ENCODE results near the gene MFSD11.
"Not testable (repeated sequence)": the region's sequence is repeated elsewhere in the genome, so short reads cannot be mapped to it uniquely, and the experiment has no call there.

The MFSD11 gene

GRCh38 chr17:76707985-76708807 is 29.7 kb upstream of the MFSD11 start:
- DNase-seq (ENCODE audit: low spot score), result peak; percentile 82

DNA sequence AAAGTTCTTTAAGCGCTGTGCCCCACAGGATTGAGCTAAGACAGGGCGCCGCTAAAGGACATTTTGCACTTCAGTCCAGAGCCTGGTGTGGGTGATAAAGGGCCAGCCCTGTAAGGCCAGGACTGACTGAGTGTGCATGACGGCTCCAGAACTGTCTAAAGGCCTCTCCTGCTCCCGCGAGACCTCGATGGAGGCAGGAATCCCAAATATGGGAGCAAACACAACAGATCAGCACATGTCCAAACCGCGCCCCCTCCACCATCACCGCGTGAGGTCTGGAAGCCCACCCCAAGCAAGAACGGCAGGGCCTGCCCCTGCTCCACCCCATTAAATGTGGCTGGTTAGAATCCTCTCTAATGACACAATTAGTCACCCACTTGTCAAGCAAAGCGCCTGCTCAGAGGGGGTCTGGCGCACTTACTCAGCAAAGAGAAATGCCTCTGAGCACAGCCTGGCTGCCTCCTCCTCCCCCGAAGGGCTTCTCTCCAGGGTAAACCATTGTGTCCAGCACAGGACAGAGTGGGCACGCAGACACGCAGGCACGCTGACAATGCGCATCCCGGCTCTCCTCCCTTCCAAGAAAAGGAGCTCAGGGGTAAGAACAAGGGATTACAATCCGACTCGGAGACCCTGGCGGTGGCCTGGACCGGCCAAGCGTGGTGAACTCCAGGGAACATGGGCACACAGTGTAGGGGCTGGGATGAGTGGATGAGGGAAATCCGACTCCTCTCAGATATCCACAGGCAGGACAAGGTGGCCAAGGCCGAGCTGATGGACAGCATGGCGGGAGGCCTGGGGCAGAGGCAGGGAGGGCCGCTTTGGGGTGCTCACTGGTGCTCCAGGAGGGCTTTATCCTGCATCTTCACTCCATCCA is 28.6 kb upstream of the MFSD11 start:
- peak; percentile 97 for DNase-seq (ENCODE audit: low spot score)

GRCh38 chr17:76709951-76710862 is 27.7 kb upstream of the MFSD11 start:
- not testable (repeated sequence) for DNase-seq (ENCODE audit: low spot score)

DNA sequence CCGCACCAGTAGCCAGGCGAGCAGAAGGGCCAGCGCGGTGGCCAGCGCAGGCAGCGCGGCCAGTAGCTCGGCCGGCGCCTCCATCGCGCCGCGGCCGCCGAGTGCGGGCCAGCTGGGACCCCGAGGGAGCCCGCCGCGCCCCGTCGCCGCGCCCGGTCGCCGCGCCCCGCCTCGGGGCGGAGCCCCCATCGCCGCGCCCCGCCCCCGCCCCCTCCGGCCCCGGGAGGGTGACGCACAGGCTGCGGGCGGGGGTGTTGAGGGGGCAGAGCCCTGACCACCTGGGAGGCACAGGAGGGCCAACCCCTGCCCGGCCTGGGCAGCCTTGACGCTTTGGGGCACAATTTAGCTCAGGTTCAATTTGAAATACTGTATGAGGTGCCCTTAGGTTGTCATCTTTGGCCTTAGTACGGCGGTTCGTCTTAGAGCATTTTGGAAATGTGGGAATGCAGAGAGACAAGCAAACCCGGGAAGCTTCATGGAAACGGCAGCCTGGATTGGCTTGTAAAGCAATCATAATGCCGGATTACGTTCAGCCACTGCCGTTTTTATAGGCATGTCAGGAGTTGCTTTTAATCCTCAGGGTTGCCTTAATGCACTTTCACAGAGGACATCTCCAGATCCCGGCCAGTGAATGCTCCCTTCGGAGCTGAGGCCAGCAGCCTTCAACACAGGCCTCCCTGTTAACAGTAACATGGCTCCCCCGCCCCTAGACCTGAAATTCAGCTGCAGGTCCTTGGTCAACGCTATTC is 26.9 kb upstream of the MFSD11 start, which contains the start of gene MXRA7:
Gene MXRA7, minus strand, starts transcription at position 103 of the 749 bp plus-strand sequence. Its CDS starts 19 bp downstream, at position 84.
- DNase-seq (ENCODE audit: low spot score), result peak; percentile 56

DNA sequence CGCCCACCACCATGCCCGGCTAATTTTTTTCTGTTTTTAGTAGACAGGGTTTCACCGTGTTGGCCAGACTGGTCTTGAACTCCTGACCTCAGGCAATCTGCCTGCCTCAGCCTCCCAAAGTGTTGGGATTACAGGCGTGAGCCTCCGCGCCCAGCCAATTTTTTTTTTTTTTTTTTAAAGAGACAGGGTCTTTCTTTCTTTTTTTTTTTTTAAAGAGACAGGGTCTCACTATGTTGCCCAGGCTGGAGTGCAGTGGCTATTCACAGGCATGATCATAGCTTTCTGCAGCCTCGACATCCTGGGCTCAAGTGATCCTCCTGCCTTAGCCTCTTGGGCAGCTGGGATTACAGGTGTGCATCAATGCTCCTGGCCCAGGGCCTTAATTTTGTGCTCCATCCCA is 25.6 kb upstream of the MFSD11 start:
- DNase-seq (ENCODE audit: low spot score), result not testable (repeated sequence)

DNA sequence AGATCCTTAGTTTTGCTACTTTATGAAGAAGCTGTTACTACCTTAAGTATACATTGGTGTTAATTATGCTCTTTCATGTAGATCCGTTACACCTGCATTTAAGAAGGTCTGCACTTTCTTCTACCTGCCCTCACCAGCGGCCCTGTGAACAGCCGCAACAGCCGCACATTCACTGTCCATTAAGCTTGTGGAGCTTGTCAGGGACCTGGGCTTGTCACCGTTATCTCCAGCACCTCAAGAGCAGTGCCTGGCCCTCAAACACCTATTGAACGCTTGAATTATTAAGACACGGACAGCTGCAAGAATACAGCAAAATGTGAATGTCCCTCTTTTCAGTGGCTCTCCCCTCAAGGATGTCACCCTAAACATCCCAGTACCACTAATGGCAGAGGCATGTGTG is 24.2 kb upstream of the MFSD11 start:
- DNase-seq (ENCODE audit: low spot score), result no peak

GRCh38 chr17:76714336-76714735 is 23.6 kb upstream of the MFSD11 start:
- DNase-seq (ENCODE audit: low spot score), result no peak

GRCh38 chr17:76714822-76715495 is 23.0 kb upstream of the MFSD11 start:
- DNase-seq (ENCODE audit: low spot score), result no peak

DNA sequence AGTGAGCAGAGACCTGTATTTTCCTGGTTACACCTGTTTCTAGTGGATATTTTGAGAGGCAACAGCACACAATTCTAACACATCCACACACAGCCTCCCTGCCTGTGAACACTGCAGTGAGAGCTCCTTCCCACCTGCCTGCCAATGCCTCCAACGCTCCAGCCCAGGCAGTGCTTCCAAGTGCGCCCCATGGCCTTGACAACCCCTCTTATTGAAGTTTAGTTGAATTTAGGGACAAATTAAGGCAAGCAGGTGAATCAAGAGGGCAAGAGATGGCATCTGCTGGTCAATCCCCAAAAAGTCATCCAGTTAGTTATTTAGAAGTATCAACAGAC is 22.5 kb upstream of the MFSD11 start:
- no peak for DNase-seq (ENCODE audit: low spot score)

DNA sequence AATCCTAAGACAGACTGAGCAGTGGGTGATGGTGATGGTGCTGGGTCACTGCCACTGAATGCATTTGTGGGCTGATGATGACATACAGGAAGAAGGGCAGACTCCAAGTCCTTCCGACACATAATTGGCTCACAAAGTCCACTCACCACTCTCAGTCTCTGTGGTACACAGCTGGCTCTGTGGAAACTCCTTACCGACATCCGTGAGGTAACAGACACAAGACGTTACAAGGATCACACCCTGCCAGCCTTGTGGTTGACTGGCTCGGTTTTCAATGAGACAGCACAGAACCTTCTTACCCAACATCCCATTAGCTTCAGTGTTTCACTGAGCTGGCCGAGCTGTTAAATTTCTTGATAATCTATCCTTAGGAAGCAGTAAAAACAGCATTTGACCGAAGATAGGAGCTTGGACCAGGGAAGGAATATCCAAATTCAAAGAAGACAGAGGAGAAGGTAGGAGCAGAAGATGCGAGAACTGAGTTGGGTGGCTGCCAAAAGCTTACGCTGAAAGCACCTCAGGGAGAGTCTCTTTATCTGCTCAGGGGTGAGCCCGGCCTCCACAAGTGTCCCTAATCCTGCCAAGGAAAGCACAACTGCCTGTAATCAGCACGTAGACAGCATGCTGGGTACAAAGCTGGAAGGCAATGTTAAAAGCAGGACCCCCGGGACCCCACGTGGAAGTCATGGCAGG is 21.6 kb upstream of the MFSD11 start:
- no peak for DNase-seq (ENCODE audit: low spot score)

DNA sequence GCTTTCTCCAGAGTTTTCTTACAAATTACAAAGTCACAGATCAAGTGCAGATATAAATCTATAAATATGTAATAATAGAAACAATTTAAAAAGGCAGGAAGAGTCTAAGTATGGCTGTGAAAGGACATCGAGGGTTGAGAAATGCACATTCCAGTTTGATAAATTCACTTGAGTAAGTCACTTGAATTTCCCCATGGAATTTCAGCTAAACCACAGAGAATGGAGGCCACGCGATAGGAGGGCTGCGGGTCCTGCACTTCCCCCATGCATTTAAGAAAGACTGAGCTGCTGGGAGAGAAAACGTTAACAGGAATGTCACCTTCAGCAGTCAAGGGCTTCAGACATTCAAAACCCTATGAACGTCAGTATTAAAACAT is 21.1 kb upstream of the MFSD11 start:
- no peak for DNase-seq (ENCODE audit: low spot score)

DNA sequence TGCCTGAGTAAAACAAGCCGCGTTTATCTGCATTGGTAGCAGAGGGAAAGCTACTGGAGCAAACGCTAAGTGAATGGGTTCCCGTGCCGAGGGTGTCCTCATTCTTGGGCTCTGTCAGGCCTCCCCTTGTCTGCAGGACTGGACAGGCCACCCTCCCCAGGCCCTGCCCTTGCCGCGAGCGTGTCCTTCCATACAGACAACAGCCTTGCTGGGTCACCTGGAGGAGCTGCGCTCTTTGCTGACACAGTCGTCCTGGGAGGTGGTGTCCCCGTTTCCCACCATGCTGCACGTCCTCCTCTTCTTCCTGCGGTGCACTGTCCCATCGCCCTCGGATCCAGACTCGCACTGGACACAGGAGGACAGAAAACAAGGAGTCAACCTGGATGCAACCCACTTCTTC is 19.4 kb upstream of the MFSD11 start:
- no peak for DNase-seq (ENCODE audit: low spot score)

- DNase-seq (ENCODE audit: low spot score), result no peak
Measured at GRCh38 chr17:76720211-76720610, 17.7 kb upstream of the MFSD11 start.

GRCh38 chr17:76720941-76721340 is 17.0 kb upstream of the MFSD11 start:
- no peak for DNase-seq (ENCODE audit: low spot score)

DNA sequence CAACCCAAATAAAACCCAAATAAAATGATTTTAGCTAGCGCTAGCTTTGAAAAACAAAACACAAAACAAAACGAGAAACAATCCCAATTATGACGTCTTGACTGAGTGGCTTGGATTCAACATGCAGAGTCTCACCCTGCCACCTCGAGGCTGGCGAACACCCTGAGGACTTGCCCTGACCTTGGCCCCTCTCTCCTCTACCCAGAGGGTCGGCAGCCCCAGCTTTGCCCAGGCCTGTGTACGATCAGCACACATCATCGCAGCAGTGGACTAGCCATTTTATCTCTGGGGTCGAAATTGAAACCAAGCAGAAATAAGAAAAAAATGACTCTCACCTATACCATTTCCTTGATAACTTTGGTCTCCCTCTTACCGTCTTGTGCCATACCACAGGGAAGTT is 16.5 kb upstream of the MFSD11 start:
- DNase-seq (ENCODE audit: low spot score), result no peak

GRCh38 chr17:76722279-76722678 is 15.6 kb upstream of the MFSD11 start:
- DNase-seq (ENCODE audit: low spot score), result no peak

DNA sequence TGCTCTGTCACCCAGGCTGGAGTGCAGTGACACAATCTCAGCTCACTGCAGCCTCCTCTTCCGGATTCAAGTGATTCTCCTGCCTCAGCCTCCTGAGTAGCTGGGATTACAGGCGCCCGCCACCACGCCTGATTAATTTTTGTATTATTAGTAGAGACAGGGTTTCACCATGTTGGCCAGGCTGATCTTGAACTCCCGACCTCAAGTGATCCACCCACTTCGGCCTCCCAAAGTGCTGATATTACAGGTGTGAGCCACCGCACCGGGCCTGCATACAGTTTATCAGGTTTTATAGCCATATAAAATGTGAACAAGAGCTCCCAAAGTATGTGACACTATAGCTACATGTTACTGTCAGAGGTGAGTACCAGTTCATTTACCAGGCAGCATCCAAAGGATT is 14.9 kb upstream of the MFSD11 start:
- not testable (repeated sequence) for DNase-seq (ENCODE audit: low spot score)

- no peak for DNase-seq (ENCODE audit: low spot score)
Measured at GRCh38 chr17:76723812-76724211, 14.1 kb upstream of the MFSD11 start.

- peak; percentile 63 for DNase-seq (ENCODE audit: low spot score)
Measured at GRCh38 chr17:76725580-76726230, 12.2 kb upstream of the MFSD11 start.

All from SK-N-DZ (cell line).